NCI-H146 treated with DMSO at 0.1 percent for 48 hours (cell line): ENCODE measurements around the gene ADGRG6.
"Not testable (repeated sequence)": the region's sequence is repeated elsewhere in the genome, so short reads cannot be mapped to it uniquely, and the experiment has no call there.

ENCODE experiments used
- DNase-seq: peaks from one replicate; lab custom pipeline; 2025; ENCODE audit not compliant: unreplicated experiment; lab: John Stamatoyannopoulos, UW

Gene ADGRG6

DNA sequence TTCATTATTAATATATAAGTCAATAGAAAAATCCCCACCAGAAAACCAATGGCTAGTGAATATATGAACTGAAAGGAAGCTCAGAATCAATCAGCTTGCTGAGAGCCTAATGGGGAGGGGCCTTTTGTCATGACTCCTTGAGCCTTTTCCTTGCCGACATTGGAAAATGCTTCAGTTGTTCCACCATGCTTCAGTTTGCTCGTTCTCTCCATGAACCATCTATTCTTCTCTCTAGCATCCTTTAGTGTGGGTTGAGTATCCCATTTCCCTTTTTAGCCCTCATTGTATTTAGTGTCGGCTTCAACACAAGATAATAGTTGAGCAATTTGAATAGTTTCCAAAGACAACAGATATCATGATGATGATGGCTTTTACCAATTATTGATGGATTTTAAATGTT, 139.9 kb downstream of the ADGRG6 start:
- no peak for DNase-seq

DNA sequence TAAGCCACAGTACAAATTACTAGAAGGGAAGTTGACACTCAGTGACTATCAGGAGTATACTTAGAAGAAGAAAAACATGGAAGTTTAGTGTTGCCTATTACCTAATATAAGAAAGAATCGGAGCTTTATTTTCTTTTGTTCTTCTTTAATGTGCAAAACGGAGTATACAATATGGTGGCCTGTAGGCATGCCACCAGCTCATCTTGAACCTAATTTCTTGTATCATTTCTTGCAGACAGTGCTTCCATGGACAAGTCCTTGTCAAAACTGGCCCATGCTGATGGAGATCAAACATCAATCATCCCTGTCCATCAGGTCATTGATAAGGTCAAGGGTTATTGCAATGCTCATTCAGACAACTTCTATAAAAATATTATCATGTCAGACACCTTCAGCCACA, 141.3 kb downstream of the ADGRG6 start:
- DNase-seq: no peak

DNA sequence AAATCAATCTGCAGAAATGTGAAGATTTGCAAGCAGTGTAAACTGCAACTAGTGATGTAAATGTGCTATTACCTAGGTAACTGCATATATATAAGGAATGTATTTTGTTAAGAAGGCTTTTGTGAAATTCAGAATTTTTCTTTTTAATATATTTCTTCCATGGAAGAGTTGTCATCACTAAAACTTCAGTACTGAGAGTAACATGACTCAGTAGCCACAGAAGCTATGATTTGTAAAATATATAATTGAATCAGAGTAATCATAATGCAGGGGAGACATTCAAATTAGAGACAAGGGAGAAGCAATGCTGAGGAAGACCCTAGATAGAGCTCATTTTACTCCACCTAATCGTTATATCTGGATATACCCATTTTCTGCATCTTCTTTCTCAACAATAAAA, 141.7 kb downstream of the ADGRG6 start:
- DNase-seq: no peak

DNA sequence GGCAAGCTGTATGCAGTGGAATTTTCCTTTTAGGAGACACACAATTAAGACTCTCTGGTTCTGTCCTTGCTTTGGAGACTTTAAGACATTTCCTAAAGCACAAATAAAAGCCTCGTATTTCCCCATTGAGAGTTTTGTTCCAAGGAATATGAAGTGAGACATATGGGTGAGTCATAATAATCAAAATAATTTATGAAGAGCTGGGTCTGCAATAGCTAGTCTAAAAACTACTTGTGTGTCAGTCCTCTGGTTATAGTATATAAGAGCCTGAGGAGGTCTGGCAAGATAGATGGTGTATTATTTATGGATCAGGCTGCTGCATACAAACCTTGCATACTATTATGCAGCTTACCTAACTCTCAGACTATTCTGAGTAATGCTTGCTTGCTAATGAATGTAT, 142.6 kb downstream of the ADGRG6 start:
- DNase-seq: no peak

DNA sequence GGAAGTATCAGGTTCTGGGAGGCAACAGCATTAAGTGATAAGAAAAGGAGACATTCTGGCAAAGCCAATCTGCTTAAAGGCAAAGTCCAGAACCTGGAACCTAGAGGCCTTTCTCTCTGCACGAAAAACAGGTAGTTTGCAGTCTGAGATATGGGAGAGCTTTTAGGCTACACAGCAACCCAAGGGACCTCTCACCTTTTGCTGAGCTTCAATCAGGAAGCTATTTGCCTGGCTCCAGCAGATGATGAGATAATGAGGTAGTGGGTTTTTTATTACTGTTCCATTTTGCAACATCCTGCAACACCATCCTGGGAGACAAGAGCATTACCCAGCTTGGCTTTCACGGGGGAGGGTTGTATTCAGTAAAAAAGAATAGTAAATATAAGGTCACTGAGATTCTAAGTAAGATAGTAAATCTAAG, 143.1 kb downstream of the ADGRG6 start:
- DNase-seq: no peak

DNA sequence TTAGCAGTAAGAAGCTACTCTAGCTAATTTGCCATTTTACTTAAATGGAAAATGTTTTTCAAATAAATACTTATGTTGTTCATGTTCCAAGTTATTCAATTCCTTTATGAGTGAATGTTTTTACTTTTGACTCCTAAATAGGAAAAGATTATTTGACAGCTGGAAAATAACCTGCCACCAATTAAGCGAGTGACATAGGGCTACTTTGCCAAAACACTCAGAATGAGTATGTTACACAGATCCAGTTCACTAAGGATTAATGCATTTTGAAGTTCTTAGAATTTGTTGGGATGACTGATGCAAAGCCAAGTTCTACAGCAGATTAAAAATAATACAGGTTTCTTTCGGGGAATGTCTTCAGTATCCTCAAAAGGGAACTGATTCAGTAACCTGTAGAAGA, 144.4 kb downstream of the ADGRG6 start:
- DNase-seq: no peak

DNA sequence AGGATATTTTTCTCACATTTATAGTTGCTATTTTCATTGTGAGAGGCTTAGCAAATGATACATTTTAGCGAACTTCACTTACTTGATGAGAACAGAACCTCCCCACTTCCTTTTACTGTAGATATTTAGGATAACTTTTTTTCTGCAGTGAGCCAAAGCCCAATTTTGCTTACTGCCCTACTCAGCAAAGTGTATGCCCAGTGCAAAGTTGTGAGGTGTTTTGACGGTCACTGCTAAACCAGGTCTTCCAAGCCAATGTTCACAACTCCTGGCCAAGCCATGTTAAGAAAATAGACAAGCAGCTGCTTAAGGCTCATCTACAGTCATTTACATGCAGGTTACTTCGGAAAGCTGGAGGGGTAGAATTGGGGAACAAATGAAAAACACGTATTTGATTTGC, 144.8 kb downstream of the ADGRG6 start:
- no peak for DNase-seq

DNA sequence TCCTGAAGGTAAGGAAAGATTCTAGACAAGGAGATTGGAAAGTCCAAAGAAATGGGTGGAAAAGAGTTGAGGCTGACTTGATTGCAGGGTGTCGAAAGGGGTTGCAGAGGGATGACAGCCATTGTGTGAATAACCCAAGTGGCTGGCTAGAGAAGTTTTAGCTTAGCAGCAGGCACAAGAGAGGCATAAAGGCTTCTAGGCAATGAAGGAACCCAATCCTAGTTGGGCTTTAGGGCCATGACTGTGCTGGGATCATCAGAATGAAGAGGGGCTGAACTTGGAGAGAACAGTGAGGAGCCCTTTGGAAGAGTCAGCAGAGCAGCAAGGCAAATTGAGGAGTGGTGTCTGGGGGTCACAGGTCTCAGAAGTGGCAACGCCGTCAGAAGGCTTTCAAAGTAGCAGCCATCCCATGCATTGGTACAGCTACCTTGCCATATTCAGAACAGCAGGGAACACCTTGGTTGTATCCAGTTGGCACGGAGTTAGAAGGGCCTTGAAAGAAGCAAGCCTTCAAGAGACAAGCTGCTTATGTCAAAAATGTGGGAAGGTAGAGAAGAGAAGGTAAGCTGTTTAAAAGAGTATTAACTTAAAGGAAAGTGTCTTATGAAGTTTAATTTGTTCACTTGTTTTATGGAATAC, 146.4 kb downstream of the ADGRG6 start:
- DNase-seq: no peak

DNA sequence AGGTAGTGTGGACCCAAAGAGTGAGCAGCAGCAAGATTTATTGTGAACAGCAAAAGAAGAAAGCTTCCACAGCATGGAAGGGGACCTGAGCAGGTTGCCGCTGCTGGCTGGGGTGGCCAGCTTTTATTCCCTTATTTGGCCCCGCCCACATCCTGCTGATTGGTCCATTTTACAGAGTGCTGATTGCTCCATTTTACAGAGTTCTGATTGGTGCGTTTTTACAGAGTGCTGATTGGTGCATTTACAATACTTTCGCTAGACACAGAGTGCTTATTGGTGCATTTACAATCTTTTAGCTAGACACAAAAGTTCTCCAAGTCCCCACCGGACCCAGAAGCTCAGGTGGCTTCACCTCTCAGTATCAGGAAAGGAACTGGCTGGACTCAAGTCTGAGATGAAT, 149.0 kb downstream of the ADGRG6 start:
- DNase-seq: not testable (repeated sequence)

DNA sequence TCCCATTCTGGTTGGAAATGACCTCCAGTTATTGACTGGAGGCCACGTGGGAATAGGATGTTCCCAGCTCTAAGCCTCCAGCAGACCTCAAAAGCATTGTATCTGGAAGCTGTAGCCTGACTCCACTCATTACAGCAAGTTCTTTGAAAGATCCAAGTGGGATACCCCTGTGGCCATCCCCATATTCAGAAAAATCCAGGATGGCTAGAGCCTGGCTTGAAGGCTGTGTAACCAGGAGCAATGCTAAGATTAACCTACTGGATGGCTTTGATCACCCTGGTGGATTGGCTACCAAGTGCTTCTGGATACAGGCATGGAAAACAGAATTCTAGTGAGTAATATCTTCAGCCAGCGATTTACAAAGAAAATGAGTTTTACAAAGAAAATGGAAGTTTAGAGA, 151.2 kb downstream of the ADGRG6 start:
- DNase-seq: no peak

DNA sequence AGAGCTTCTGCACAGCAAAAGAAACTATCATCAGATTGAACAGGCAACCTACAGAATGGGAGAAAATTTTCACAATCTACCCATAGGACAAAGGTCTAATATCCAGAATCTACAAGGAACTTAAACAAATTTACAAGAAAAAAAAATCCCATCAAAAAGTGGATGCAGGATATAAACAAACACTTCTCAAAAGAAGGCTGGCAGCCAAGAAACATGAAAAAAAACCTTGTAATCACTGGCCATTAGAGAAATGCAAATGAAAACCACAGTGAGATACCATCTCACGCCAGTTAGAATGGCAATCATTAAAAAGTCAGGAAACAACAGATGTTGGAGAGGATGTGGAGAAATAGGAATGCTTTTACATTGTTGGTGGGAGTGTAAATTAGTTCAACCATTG, 152.4 kb downstream of the ADGRG6 start:
- DNase-seq: not testable (repeated sequence)

DNA sequence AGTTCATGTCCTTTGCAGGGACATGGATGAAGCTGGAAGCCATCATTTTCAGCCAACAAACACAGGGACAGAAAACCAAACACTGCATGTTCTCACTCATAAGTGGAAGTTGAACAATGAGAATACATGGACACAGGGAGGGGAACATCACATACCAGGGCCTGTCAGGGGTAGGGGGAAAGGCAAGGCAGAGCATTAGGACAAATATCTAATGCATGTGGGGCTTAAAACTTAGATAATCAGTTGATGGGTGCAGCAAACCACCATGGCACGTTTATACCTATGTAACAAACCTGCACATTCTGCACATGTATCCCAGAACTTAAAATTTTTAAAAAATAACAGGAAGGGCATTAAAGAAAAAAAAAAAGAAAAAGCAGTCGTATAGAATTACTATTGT, 153.0 kb downstream of the ADGRG6 start:
- DNase-seq: not testable (repeated sequence)

DNA sequence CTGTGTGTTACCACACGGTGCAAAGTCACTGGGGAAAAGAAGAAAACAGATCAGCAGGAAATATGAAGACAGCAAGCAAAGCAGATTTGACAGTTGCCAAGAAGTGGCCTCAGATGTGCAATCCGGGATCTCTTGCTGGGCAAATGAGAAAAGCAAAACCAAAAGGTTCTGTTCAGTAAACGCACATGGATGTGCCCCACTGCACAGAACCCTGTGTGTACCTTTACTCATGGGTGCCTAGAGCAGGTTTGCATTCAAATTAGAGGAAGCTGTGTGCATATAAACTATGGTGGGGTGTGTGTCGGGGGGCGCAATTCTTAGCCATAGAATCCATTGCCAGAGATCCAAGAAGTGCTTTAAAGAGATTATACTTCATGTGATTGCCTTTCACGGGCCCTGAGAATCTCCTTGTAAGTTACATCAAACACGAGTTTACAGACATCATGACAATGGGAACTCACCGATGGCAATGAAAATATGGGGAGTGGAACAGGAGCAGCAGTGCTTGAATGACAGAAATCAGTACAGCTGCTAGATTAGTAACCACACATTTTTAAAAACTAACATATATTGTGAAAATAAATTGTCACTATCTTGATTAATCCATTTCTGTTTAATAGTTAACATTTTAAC, 154.3 kb downstream of the ADGRG6 start:
- DNase-seq: no peak

DNA sequence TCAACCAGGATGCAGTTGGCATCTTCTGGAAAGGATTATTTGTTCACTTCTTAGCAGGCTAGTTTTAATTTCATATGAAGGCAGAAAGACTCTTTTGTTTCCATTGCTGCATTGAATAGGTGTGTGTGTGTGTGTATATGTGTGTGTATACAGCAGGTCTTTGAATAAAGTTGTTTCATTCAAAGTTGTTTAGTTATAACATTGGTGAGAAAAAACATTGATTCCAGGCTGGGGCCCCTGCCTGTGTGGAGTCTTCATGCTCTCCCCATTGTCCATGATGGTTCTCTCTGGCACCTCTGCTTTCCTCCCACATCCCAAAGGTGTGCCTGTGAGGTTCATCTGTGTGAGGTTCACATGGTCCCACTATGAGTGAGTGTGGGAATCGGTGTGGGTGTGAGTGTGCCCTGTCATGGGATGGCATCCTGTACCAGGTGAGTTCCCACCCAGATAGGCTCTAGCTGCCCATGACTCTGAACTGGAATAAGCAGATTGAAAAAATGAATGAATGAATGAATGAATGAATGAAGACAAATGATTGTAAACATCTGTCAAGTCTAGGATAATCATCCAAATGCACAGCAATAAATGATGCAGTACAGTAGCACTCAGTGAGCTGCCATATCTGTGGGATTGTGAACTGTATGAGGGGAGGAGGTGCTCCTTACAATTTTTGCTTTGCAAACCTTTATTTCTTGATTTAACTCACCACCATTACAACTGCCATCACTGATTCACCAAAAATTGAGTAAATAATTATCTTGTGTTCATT, 156.0 kb downstream of the ADGRG6 start:
- no peak for DNase-seq

DNA sequence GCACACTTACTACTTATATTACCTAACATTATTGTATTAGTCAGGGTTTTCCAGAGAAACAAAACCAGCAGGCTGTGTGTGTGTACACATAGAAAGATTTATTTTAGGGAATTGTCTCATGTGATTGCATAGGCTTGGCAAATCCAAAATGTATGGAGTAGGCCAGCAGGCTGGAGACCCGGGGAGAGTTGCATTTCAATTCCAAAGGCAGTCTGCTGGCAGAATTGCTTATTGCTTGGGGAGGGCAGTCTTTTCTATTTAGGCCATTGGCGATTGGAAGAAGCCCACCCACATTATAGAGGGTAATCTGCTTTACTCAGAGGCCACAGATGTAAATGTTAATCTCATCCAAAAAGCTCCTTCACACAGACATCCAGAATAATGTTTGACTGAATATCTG, 157.0 kb downstream of the ADGRG6 start:
- DNase-seq: no peak

DNA sequence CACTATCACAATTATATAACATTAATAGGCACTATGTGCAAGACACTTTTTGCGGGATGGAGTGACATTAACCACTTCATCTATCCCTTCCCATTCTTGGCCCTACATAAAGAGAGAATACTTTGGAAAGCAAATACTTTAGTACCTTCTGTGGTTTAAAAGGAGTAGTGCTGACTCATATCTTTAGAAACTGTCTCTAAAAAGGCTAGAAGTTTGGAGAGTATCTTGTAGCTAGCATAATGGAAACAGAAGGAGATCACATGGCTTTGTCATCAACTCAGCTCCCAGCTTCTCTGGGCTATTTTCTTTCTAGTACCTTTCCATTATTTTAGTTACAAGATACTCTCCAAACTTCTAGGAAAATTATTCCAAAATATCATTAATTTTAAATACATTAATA, 157.5 kb downstream of the ADGRG6 start:
- no peak for DNase-seq

DNA sequence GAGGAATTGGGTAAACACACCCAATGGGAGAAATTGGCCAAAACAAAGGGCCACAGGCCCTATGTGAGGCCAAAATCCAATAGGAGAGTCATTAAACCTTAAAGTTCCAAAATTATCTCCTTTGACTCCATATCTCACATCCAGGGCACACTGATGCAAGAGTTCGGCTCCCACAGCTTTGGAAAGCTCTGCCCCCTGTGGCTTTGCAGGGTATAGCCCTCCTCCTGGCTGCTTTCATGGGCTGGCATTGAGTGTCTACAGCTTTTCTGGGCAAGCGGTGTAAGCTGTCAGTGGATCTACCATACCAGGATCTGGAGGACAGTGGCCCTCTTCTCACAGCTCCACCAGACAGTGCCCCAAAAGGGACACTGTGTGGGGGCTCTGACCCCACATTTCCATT, 160.5 kb downstream of the ADGRG6 start:
- DNase-seq: no peak

DNA sequence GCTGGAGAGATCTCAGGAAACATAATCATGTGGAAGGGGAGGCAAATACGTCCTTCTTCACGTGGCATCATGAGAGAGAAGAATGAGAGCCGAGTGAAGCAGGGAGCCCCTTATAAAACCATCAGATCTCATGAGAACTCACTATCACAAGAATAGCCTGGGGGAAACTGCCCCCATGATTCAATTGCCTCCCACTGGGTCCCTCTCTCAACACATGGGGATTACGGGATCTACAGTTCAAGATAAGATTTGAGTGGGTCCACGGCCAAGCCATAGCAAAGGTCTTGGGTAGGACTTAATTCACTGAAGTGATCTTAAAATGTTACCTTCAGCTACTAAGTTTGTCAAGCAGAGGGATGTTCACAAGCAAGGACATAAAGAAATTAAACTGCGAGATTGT, 162.2 kb downstream of the ADGRG6 start:
- DNase-seq: no peak

DNA sequence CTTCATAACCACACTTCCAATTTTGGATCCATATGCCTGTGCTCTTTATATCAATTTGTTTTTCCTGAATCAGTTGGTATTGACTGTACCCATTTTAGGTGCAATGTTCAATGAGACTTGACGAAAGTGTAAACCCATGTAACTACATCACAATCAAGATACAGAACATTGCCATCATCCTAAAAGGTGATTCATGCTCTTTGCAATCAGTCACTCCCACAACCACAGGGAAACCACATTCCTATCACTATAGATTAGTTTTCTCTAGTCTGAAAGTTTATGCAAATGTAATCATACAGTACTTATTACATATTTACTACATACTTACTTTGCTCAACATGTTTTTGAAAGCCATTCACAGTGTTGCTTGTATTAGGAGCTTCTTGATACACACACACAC, 167.4 kb downstream of the ADGRG6 start:
- DNase-seq: no peak

DNA sequence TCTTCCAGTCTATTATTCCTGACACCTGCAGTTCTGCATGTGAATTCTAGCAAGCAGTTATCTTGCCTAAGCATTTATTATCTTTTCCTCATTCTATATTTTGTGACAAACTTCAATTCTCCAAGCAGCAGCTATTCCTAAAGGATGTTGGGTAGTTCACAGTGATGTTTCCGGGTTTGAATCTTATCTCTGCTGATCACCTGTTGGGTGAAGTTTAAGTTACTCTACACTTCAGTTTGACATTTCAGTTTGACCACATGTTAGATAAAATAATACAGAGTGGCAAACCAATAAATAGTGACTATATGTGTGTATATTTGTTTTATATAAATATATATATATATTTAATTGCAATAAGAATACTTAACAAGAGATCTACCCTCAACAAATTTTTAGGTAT, 168.6 kb downstream of the ADGRG6 start:
- DNase-seq: no peak

DNA sequence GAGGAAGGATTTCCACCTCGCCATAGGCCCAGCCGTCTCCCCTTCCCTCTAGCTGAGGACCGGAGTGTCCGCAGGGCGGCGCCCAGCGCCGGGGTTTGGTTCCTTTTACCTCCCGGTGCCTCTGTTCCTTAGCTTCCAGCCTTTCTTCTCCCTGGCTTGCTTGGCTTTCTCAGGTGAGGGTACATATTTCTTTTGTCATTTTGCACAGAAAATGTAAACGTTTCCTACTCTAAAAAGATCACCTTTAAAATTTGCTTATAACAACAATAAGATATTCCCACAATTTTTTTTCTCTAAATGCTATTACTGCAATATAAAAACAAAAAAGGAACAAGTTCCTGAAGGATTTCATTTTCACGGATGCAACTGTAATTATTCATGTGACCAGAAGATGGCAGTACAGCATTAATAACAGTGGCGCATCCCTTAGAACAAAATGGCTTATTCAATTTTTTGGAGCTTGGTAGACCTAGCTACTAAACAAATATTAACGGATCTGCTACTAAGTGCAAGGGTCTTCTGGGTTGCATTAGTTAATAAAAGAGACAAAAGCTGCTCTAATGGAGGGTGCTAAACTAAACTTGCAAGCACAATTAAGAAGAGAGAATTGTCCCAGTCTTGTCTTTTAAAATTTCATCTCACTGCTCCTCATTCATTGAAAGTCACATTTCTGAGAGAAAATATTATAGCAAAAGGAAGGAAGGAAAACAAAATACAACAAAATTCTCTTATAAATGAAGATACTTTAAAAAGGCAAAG, 172.9 kb downstream of the ADGRG6 start:
- peak; percentile 41 for DNase-seq

DNA sequence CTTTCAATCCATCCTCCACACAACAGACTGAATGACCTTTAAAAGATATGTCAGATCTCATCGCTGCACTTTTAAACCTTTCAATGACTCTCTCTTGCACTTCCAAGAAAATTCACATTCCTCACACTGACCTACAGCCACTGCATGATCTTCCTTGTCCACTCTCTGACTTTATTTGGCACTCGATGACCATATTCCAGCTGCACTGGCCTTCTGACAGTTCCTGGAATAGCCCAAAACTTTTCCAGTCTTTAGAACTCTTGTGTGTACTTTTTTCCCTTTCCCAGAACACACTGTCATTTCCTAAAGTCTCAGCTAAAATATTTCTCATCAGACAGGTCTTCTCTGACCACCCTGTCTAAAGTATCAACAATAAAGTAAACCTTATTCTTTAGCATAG, 174.6 kb downstream of the ADGRG6 start:
- no peak for DNase-seq
